Sigmoid colon (tissue), 7 donors: ENCODE results near the gene HECTD1. TPM values are rescaled to one million over a fixed set of nuclear protein-coding genes. Genes with fewer than 3 reads are reported as not detected.

Experiments
- DNase-seq: peaks from one replicate; pipeline ENCODE4 v3.0.0-alpha.2; 2019
- H3K27ac ChIP-seq, 4 donors: fragments of 200-600 bp; sonication (generic); one replicate each; pipeline ENCODE4 v1.5.1; 2016 to 2019; ENCODE audit warnings: mild to moderate bottlenecking in 1 of 4
- H3K27me3 ChIP-seq, 3 donors: fragments of 200-600 bp; sonication (generic); one replicate each; pipeline ENCODE4 v1.5.1; 2019; ENCODE audit warnings: mild to moderate bottlenecking in 1 of 3
- H3K36me3 ChIP-seq, 4 donors: fragments of 200-600 bp; sonication (generic); one replicate each; pipeline ENCODE4 v1.5.1; 2016 to 2019
- H3K4me1 ChIP-seq, 4 donors: fragments of 200-600 bp; sonication (generic); one replicate each; pipeline ENCODE4 v1.5.1; 2017 to 2019
- H3K4me3 ChIP-seq, 4 donors: fragments of 200-600 bp; sonication (generic); one replicate each; pipeline ENCODE4 v1.5.1; 2017 to 2019; ENCODE audit warnings: mild to moderate bottlenecking in 2 of 4, moderate library complexity in 1 of 4
- H3K9me3 ChIP-seq, 4 donors: fragments of 200-600 bp in 3 of 4; sonication (generic) in 3 of 4; one replicate each; pipeline versions ENCODE4 v1.5.1 to v1.6.1; 2013 to 2019
- CTCF ChIP-seq, 4 experiments: fragments of 450-650 bp in 3 of 4; fragments of 200-600 bp in 1 of 4; IDR thresholded peaks; one replicate each; pipeline ENCODE4 v1.5.1; 2016 to 2019; ENCODE audit warnings: antibody characterized with exemption in 4 of 4, mild to moderate bottlenecking in 3 of 4, moderate library complexity in 2 of 4
- EP300 ChIP-seq, 4 donors: sonication (generic); formaldehyde crosslinking; IDR thresholded peaks; one replicate each; pipeline ENCODE4 v1.6.1; 2017; ENCODE audit warnings: antibody characterized with exemption in 4 of 4
- POLR2A ChIP-seq, 2 donors: fragments of 450-650 bp; IDR thresholded peaks; one replicate each; pipeline ENCODE4 v1.6.1; 2016; ENCODE audit warnings: antibody characterized with exemption in 2 of 2, mild to moderate bottlenecking in 2 of 2, moderate library complexity in 2 of 2
- POLR2AphosphoS5 ChIP-seq, 4 donors: sonication (generic); formaldehyde crosslinking; IDR thresholded peaks; one replicate each; pipeline ENCODE4 v1.6.1; 2017; ENCODE audit warnings: antibody characterized with exemption in 4 of 4
- WGBS, 2 donors: extraction: QIAGEN DNeasy Blood & Tissue Kit; methylation state at CpG; one replicate each; pipeline ENCODE4 v1.1.7; 2013; 5-methylcytosine and 5-hydroxymethylcytosine counted together
- intact Hi-C: fragments of 100-400 bp; cut with DNase I; formaldehyde crosslinking; loops from one replicate; pipeline ENCODE4 v1.15.1; 2023
- polyA plus RNA-seq, 3 donors: library from polyadenylated mRNA; stranded (reverse); fragments of 200-250 nt; gene quantifications; one replicate each; pipeline ENCODE4 v1.2.3, GENCODE V29; 2013
- total RNA-seq, 4 donors: library from RNA; depleted of rRNA; stranded (reverse); fragments of >200 nt; gene quantifications; one replicate each; pipeline ENCODE4 v1.1.0, GENCODE V29; 2016
- donor health status: healthy with polysubstance abuse.
- donor health status: Bipolar disorder and iron deficiency.
- donor health status: healthy.

Gene HECTD1
- total and polyA plus RNA-seq, 7 donors: 30.0 to 186 (median 152) TPM

GRCh38 chr14:31162910-31163649, 44.5 kb downstream of the HECTD1 start:
- Histone ChIP-seq H3K27ac (peak overlapping the region; percentile 73 to 82 (median 78)), H3K9me3 (no peaks in the 10 kb centered on the region), H3K36me3 (peaks cover 0 to 56% (median 9%) of the 10 kb centered on the region in 4 donors), H3K27me3 (no peaks in the 10 kb centered on the region), H3K4me3 (no peak overlapping the region), H3K4me1 (peaks cover 0 to 59% (median 56%) of the 10 kb centered on the region in 4 donors)
- DNase-seq: no peak
- TF ChIP-seq EP300 (IDR thresholded peaks at IDR 0.05): no peak
- intact Hi-C loops: loop anchor here (10.0 kb wide), 1 partner anchor 192 kb away; no protein-coding TSS in a partner anchor
- 91 to 94% methylated on average over 16 of the region's 16 CpGs for WGBS, 2 donors

GRCh38 chr14:31161274-31161673, 46.3 kb downstream of the HECTD1 start:
- Histone ChIP-seq H3K36me3 (peaks cover 0 to 54% (median under 1%) of the 10 kb centered on the region in 4 donors), H3K4me1 (peaks cover 0 to 54% (median 50%) of the 10 kb centered on the region in 4 donors), H3K4me3 (no peak overlapping the region), H3K27me3 (no peaks in the 10 kb centered on the region), H3K9me3 (no peaks in the 10 kb centered on the region), H3K27ac (peak overlapping the region in 2 of 4 donors; percentile 3 to 9)
- no peak for TF ChIP-seq EP300 (IDR thresholded peaks at IDR 0.05)
- no peak for TF ChIP-seq CTCF (IDR thresholded peaks at IDR 0.05)
- no peak for TF ChIP-seq POLR2AphosphoS5 (IDR thresholded peaks at IDR 0.05)
- no peak for TF ChIP-seq POLR2A (IDR thresholded peaks at IDR 0.05)
- 90 to 95% methylated on average over 5 of the region's 5 CpGs for WGBS, 2 donors
- DNase-seq: no peak
- intact Hi-C loops: loop anchor here (10.0 kb wide), 1 partner anchor 194 kb away; no protein-coding TSS in a partner anchor

GRCh38 chr14:31159682-31160296, 47.8 kb downstream of the HECTD1 start:
- peak; percentile 74 for DNase-seq
- peak overlapping the region; percentile 50 to 78 (median 68) for H3K27ac ChIP-seq
- intact Hi-C loops: loop anchor here (10.0 kb wide), 1 partner anchor 195 kb away; no protein-coding TSS in a partner anchor

GRCh38 chr14:31154956-31155355, 52.6 kb downstream of the HECTD1 start:
- H3K36me3 ChIP-seq: peaks cover 0 to 80% (median 10%) of the 10 kb centered on the region in 4 donors
- no peak for DNase-seq

More at GRCh38 chr14:31159682-31160296, 47.8 kb downstream of the HECTD1 start:
- 76 to 80% methylated on average over 13 of the region's 13 CpGs for WGBS, 2 donors
- no peaks in the 10 kb centered on the region for H3K9me3 ChIP-seq
- no peaks in the 10 kb centered on the region for H3K27me3 ChIP-seq
- peaks cover 0 to 67% (median 5%) of the 10 kb centered on the region in 4 donors for H3K36me3 ChIP-seq
- TF ChIP-seq CTCF (IDR thresholded peaks at IDR 0.05) (no peak), EP300 (IDR thresholded peaks at IDR 0.05) (peak in 1 of 4 donors; percentile 6), POLR2AphosphoS5 (IDR thresholded peaks at IDR 0.05) (peak in 1 of 4 donors; percentile 17)
- peaks cover 0 to 39% (median 36%) of the 10 kb centered on the region in 4 donors for H3K4me1 ChIP-seq
- H3K4me3 ChIP-seq: no peak overlapping the region

More at GRCh38 chr14:31154956-31155355, 52.6 kb downstream of the HECTD1 start:
- Histone ChIP-seq H3K9me3 (no peaks in the 10 kb centered on the region), H3K27me3 (no peaks in the 10 kb centered on the region), H3K27ac (no peak overlapping the region), H3K4me1 (peaks cover 0 to 9% (median 8%) of the 10 kb centered on the region in 4 donors), H3K4me3 (no peak overlapping the region)
- TF ChIP-seq POLR2AphosphoS5 (IDR thresholded peaks at IDR 0.05) (no peak), CTCF (IDR thresholded peaks at IDR 0.05) (no peak), EP300 (IDR thresholded peaks at IDR 0.05) (no peak), POLR2A (IDR thresholded peaks at IDR 0.05) (no peak)
- intact Hi-C loops: no loop called here
- WGBS, 2 donors: 74 to 86% methylated on average over 12 of the region's 12 CpGs
